Transverse colon (tissue), 4 donors: ENCODE data around the gene ATL3. TPM values are rescaled to one million over a fixed set of nuclear protein-coding genes. Genes with fewer than 3 reads are reported as not detected.

Experiments
- DNase-seq: peaks from one replicate; pipeline ENCODE4 v3.0.0-alpha.2; 2019
- H3K27ac ChIP-seq, 4 donors: fragments of 200-600 bp; sonication (generic); 2 replicates each; pipeline ENCODE4 v1.5.1; 2016 to 2018; ENCODE audit warnings: inconsistent platforms in 4 of 4
- H3K27me3 ChIP-seq: fragments of 200-600 bp; sonication (generic); 2 replicates; pipeline ENCODE4 v1.5.1; 2017; ENCODE audit warnings: inconsistent platforms
- H3K36me3 ChIP-seq, 4 donors: fragments of 200-600 bp; sonication (generic); 2 replicates each; pipeline ENCODE4 v1.5.1; 2017 to 2019; ENCODE audit warnings: inconsistent platforms in 4 of 4
- H3K4me1 ChIP-seq, 4 donors: fragments of 200-600 bp; sonication (generic); 2 replicates each; pipeline ENCODE4 v1.5.1; 2017 to 2020; ENCODE audit warnings: inconsistent platforms in 4 of 4
- H3K4me3 ChIP-seq, 4 donors: fragments of 200-600 bp; sonication (generic); 1 replicate in 1 of 4; 2 replicates in 3 of 4; pipeline versions ENCODE4 v1.5.1 to v1.6.1; 2017 to 2019; ENCODE audit warnings: inconsistent platforms in 4 of 4
- H3K9me3 ChIP-seq, 2 donors: fragments of 200-600 bp; sonication (generic); 2 replicates each; pipeline ENCODE4 v1.5.1; 2017 to 2019; ENCODE audit warnings: inconsistent platforms in 2 of 2
- CTCF ChIP-seq, 5 experiments: fragments of 200-600 bp in 3 of 5; fragments of 450-650 bp in 2 of 5; sonication (generic) in 3 of 5; IDR thresholded peaks; 1 replicate in 2 of 5; 2 replicates in 3 of 5; pipeline ENCODE4 v1.5.1; 2016 to 2017; ENCODE audit warnings: antibody characterized with exemption in 5 of 5, inconsistent platforms in 3 of 5, mild to moderate bottlenecking in 2 of 5, moderate library complexity in 1 of 5
- EP300 ChIP-seq: sonication (generic); formaldehyde crosslinking; IDR thresholded peaks from one replicate; pipeline ENCODE4 v1.6.1; 2017; ENCODE audit warnings: antibody characterized with exemption, low read depth
- POLR2A ChIP-seq: fragments of 450-650 bp; IDR thresholded peaks from one replicate; pipeline ENCODE4 v1.6.1; 2016; ENCODE audit warnings: antibody characterized with exemption, mild to moderate bottlenecking, moderate library complexity
- POLR2AphosphoS5 ChIP-seq, 3 donors: sonication (generic); formaldehyde crosslinking; IDR thresholded peaks; one replicate each; pipeline ENCODE4 v1.6.1; 2016; ENCODE audit warnings: antibody characterized with exemption in 3 of 3
- WGBS, 2 donors: methylation state at CpG; one replicate each; pipeline ENCODE4 v1.1.5; 2018; ENCODE audit warnings: low coverage in 1 of 2; 5-methylcytosine and 5-hydroxymethylcytosine counted together
- in situ Hi-C, 4 donors: fragments of 200-750 bp; cut with MboI; loops; one replicate each; pipeline versions ENCODE4 v1.15.0 to v1.15.1; 2017; ENCODE audit warnings: low sequenced_read_pairs in 3 of 4, low pct_ligation_motif_present in 1 of 4, low pct_unique_long_range_greater_than_20kb in 1 of 4
- intact Hi-C: fragments of 100-400 bp; cut with DNase I; formaldehyde crosslinking; loops from one replicate; pipeline ENCODE4 v1.15.1; 2023; ENCODE audit warnings: low total_unique reads
- total RNA-seq, 4 donors: library from RNA; depleted of rRNA; stranded (reverse); fragments of >200 nt; gene quantifications; one replicate each; pipeline ENCODE4 v1.1.0, GENCODE V29; 2016

ATL3 gene
- total RNA-seq, 4 donors from 2014 or later = 18.7 to 60.8 (median 40.0) TPM

- no peaks in the 10 kb centered on the region for H3K27me3 ChIP-seq
- peak overlapping the region; percentile 95 to 100 (median 99) for H3K27ac ChIP-seq
- peak; percentile 78 for DNase-seq
- H3K36me3 ChIP-seq = no peaks in the 10 kb centered on the region
- 4 to 15% methylated on average over 9 to 26 of the region's 63 CpGs for WGBS, 2 donors
- H3K4me3 ChIP-seq = peak overlapping the region; percentile 65 to 99 (median 96)
- in situ Hi-C loops (no loop called here), intact Hi-C loops (no loop called here)
- H3K4me1 ChIP-seq = peaks cover 13 to 42% (median 30%) of the 10 kb centered on the region in 4 donors
- H3K9me3 ChIP-seq = no peaks in the 10 kb centered on the region
- TF ChIP-seq CTCF (IDR thresholded peaks at IDR 0.05) (peak in 4 of 5 experiments; percentile 20 to 42 (median 34)), POLR2AphosphoS5 (IDR thresholded peaks at IDR 0.05) (peak in 2 of 3 donors; percentile 5 to 29), EP300 (no peak), POLR2A (no peak)
These were observed 499 bp downstream of the ATL3 start for GRCh38 chr11:63670433-63671321.

GRCh38 chr11:63670096-63670432 lies 1.1 kb downstream of the ATL3 start:
- DNase-seq = no peak
- Histone ChIP-seq H3K4me3 (peak overlapping the region in 3 of 4 donors; percentile 65 to 98 (median 93)), H3K9me3 (no peaks in the 10 kb centered on the region), H3K36me3 (no peaks in the 10 kb centered on the region), H3K4me1 (peaks cover 13 to 42% (median 30%) of the 10 kb centered on the region in 4 donors), H3K27ac (peak overlapping the region; percentile 95 to 100 (median 99)), H3K27me3 (no peaks in the 10 kb centered on the region)
- no peak for TF ChIP-seq POLR2A
- no peak for TF ChIP-seq EP300
- TF ChIP-seq POLR2AphosphoS5 (IDR thresholded peaks at IDR 0.05) = no peak
- no peak for TF ChIP-seq CTCF (IDR thresholded peaks at IDR 0.05)
- 40 to 59% methylated on average over 7 of the region's 7 CpGs for WGBS, 2 donors
- intact Hi-C loops (no loop called here), in situ Hi-C loops (no loop called here)

- Histone ChIP-seq H3K27me3 (no peaks in the 10 kb centered on the region), H3K9me3 (no peaks in the 10 kb centered on the region), H3K4me3 (no peak overlapping the region), H3K27ac (peak overlapping the region; percentile 9 to 43 (median 20)), H3K4me1 (peaks cover 18 to 56% (median 37%) of the 10 kb centered on the region in 4 donors), H3K36me3 (no peaks in the 10 kb centered on the region)
- TF ChIP-seq EP300 = no peak
- TF ChIP-seq POLR2AphosphoS5 (IDR thresholded peaks at IDR 0.05) = no peak
- no peak for TF ChIP-seq CTCF (IDR thresholded peaks at IDR 0.05)
- TF ChIP-seq POLR2A = no peak
- in situ Hi-C loops = no loop called here
- no peak for DNase-seq
- intact Hi-C loops = no loop called here
- 48 to 68% methylated on average over 3 of the region's 3 CpGs for WGBS, 2 donors
These were observed 3.0 kb downstream of the ATL3 start for GRCh38 chr11:63667995-63668795.

GRCh38 chr11:63666874-63667273 lies 4.3 kb downstream of the ATL3 start:
- intact Hi-C loops = no loop called here
- no peaks in the 10 kb centered on the region for H3K27me3 ChIP-seq
- TF ChIP-seq POLR2AphosphoS5 (IDR thresholded peaks at IDR 0.05) (no peak), EP300 (no peak), CTCF (IDR thresholded peaks at IDR 0.05) (no peak), POLR2A (no peak)
- in situ Hi-C loops = no loop called here
- no peak for DNase-seq
- peak overlapping the region in 1 of 4 donors; percentile 12 for H3K27ac ChIP-seq
- no peak overlapping the region for H3K4me3 ChIP-seq
- no peaks in the 10 kb centered on the region for H3K9me3 ChIP-seq
- no peaks in the 10 kb centered on the region for H3K36me3 ChIP-seq
- H3K4me1 ChIP-seq = peaks cover 18 to 61% (median 41%) of the 10 kb centered on the region in 4 donors
- 63 to 76% methylated on average over 4 of the region's 4 CpGs for WGBS, 2 donors
